ENCODE data around the gene GLOD4.
"Not testable (repeated sequence)": the region's sequence is repeated elsewhere in the genome, so short reads cannot be mapped to it uniquely, and the experiment has no call there.

Gene GLOD4, protein sequence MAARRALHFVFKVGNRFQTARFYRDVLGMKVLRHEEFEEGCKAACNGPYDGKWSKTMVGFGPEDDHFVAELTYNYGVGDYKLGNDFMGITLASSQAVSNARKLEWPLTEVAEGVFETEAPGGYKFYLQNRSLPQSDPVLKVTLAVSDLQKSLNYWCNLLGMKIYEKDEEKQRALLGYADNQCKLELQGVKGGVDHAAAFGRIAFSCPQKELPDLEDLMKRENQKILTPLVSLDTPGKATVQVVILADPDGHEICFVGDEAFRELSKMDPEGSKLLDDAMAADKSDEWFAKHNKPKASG

DNA sequence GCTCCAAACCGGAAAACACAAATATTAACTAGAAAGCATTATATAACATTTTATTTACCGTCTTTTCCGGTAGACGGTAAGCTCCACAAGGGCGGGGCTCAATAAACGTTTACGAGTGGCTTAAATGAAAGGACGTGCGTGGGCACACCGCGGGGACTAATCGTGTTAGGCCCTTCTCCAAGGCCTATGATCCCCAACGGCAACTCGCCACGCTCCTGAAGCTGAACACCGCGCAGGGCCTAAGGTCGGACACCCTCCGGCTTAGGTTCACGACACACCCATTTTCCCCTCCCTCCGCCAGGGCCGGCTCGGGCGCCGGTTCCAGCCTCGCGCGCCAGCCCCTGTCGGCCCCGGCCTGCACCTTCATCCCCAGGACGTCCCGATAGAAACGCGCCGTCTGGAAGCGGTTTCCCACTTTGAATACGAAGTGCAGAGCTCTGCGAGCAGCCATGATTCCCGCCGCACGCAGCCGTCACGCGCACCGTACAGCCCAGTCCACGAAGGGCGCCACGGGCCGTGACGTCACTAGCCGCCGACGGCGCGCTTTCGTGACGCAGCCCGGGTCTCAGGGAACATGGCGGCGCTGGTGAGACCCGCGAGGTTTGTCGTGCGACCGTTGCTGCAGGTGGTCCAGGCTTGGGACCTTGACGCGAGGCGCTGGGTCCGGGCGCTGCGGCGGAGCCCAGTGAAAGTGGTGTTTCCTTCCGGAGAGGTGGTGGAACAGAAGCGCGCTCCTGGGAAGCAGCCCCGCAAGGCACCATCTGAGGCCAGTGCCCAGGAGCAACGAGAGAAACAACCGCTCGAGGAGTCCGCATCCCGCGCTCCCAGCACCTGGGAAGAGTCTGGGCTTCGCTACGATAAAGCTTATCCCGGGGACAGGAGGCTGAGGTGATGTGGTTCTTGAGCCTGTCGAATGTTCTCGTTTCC lies at the start of gene GLOD4, which contains the start of gene MRM3:
TSS of gene GLOD4 (minus strand) at position 476 of the 927 bp plus-strand sequence. CDS start at position 451, 25 bp downstream.
TSS of gene MRM3 (plus strand) at position 549 of the 927 bp plus-strand sequence. CDS start at position 575, 26 bp downstream.
- DNase-seq = peak; percentile 84

DNA sequence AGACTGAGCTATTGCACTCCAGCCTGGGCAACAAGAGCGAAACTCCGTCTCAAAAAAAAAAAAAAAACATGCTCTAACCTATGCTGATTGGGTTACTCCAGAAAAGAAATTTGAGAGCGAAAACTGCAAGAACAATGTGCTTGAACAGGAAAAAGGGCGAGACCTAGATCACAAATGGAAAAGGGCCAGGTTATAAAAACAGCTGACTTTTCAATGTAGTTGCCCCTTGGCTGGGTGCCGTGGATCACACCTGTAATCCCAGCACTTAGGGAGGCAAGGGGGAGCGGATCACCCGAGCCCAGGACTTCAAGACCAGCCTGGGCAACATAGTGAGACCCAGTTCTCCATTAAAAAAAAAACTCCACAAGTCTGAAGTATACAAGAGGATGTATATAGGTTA lies 48.9 kb upstream of the GLOD4 start:
- DNase-seq = no peak

DNA sequence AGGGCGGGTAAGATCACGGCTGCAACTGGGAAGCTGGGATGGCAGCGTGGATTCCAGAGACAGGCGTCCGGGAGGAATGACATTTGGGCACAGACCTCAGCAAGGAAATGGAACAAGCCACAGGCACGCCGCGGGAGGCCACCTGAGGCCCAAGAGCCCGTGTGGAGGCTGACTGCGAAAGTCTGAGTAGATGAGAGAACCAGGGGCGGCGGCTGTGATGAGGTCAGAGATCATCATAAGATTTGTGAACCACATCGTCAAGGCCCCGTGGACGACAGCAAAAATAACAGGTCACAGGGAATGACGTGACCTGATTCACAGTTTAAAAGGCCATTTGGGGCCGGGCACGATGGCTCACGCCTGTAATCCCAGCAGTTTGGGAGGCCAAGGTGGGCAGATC lies 48.3 kb upstream of the GLOD4 start:
- no peak for DNase-seq

DNA sequence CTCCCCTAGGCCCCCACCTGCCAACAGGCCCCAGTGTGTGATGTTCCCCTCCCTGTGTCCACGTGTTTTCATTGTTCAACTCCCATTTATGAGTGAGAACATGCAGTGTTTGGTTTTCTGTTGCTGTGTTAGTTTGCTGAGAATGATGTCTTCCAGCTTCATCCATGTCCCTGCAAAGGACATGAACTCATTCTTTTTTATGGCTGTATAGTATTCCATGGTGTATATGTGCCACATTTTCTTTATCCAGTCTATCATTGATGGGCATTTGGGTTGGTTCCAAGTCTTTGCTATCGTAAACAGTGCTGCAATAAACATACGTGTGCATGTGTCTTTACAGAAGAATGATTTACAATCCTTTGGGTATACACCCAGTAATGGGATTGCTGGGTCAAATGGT lies 47.5 kb upstream of the GLOD4 start:
- not testable (repeated sequence) for DNase-seq

DNA sequence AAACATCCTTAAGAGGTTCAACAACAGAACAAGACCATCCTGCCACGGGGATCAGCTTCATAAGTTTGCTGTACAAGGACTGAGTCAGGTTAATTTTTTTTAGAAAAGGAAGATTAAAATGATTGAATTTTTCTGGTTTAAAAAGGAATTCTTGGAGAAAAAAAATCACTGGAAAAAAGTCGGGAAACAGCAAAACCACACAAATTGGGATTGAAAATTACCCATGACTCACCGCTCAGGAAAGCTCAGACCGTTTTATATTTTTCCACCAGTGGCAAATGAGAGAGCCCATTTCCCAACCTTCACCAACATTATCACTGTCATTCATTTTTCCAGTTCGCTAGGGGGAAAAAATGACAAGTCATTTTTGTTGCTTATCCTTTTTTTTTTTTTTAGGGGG lies 46.7 kb upstream of the GLOD4 start:
- no peak for DNase-seq

DNA sequence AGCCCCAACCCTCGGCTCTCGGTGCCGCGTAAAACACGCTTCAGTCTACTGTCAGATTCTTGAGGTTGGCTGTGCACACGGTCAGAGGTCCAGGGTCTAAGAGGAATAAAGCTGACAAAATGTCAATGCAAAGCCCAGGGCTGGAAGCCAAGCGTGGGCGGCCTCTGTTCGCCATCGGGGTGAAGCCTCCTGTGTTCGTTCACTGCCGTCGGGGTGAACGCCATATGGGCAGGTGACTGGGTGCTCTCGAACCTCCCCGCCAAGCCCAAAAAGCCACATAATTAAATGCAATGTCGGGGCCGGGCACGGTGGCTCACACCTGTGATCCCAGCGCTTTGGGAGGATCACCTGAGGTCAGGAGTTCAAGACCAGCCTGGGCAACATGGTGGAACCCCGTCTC lies 44.7 kb upstream of the GLOD4 start:
- DNase-seq = no peak

DNA sequence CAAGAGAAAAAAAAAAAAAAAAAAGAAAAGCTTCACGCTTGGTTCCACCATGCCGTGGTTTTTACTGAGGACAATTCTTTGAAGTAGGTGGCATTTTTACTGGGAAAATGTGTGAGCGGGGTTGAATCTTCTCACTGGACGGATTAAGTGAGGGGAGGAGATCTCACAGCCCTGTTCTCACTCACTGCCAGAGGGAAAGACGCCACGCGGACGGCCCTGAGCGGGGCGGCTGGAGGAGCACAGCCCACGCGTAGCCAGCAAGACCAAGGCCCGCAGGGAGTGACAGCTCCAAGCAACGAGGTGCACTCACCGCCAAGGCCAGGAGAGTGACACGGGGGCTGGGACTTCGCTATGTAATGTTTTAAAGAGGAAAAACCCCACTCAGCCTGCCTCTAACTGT lies 43.1 kb upstream of the GLOD4 start:
- DNase-seq = no peak

DNA sequence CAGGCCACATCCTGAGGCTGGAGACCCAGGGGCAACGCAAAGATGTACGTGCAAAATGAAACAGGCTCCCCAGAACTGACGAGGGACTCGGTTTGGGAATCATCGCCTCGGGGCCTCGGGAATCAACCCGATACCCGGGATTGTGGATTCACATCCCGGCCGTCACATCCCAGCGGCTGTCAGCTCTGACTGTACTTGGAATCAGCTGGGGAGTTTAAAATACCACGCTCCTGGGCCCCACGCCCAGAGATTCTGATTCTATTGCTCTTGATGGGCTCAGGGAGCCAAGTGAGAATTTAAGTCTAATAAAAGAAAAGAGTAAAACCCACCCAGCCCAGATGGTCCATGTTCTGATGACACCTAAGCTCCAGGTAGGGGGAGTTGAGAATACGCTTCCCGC lies 42.3 kb upstream of the GLOD4 start:
- DNase-seq = no peak

DNA sequence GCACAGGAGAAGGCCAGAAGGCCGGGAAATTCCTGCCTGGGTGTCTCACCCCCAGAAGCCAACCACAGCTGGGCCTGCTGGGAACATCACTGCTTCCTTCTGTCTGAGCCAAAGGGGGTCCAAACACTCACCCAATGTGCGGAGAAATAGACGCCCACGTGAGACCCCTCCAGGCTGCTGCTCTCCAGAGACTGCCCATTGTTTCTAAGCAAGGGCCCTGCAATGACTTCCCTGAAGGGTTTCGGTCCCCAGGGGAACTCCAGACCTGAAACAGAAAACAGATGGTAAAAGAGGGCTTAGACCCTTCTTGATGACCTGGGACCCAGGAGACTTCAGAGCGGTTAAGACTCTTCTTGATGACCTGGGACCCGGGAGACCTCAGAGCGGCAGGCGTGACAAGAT lies 41.4 kb upstream of the GLOD4 start:
- peak; percentile 55 for DNase-seq

DNA sequence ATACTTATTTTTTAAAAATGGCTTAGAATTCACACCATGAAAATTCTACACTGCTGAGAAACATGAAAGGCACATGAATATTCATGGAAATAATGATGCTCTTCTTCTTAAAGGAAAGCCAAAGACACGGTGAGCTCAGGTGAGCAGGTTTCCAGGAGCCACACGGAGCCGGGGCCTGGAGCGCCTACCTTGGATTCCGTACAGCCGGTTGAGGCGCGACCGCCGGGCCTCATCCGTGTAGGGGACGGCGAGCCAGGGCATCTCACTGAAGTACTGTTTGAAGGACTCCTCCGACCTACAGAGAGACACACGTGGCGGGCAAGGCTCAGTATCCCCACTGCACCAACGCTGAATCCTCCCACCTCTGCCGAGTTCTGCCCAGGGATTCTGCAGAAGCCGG lies 37.2 kb upstream of the GLOD4 start:
- DNase-seq = no peak

DNA sequence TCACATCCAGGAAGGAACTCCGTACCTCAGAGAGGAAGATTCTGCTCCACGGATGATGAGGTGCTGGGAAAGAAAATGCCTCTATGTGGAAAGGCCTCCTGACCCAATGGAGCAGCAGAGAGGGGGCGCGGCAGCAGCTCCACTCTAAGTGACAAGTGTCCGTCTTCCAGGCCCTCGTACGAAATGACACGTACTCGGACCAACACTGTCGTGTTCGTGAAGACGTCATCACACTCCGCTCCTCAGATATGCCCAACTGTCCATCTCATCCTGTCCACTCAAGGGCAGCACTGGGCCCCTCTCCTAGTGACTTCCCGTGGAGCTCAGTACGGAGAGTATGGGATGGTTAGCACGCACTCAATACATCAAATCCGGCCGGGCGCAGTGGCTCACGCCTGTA lies 32.3 kb upstream of the GLOD4 start:
- DNase-seq = no peak

DNA sequence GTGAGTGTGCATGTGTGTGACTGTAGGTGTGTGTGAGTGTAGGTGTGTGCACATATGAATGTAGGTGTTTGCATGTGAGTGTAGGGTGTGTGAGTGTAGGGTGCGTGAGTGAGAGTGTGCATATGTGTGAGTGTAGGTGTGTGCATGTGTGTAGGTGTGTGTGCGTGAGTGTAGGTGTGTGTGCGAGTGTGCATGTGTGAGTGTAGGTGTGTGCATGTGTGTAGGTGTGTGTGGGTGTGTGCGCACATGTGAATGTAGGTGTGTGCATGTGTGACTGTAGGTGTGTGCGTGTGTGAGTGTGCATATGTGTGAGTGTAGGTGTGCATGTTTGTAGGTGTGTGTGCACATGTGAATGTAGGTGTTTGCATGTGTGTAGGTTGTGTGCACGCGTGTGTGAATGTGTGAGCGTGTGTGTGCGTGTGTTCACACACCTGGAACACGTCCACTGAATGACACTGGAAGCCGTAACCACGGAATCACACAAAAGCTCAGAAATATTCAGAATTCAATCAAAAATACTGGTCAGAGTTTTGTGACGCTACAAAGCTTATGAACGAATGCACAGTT lies 30.6 kb upstream of the GLOD4 start:
- DNase-seq = no peak

DNA sequence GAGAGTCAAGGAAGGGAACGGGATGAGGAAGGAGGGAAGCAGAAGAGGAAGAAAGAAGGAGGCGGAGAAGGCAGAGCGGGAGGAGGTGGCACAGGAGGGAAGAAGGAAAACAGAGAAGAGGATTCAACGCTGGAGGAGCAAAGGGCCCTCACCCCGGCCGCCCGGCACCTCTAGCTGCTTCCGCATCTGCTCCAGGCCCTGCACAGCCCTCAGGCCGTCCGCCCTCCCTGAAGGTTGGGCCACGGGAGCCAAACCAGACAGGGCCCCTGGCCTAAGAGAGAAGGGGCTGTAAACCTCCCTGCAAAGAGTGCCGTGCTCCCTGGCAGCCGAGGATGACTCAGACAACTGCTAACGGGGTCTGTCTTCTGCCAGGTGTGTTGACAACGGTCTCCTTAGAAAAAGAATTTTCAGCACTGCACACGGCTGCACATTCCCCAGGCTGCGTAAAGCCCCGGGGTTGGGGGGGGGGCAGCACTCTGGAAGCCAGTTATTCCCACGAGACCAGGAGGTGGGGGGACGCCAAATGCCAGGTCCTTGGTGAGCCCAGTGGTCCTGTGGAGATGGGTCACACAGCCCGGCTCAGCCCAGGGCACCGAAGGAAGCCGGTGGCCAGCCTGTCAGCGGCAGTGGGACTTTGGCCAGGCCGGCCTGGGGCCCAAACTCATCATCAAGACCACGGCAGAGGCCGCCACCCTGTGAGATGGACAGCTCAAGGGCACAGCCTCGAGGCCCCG lies 29.1 kb upstream of the GLOD4 start:
- no peak for DNase-seq

DNA sequence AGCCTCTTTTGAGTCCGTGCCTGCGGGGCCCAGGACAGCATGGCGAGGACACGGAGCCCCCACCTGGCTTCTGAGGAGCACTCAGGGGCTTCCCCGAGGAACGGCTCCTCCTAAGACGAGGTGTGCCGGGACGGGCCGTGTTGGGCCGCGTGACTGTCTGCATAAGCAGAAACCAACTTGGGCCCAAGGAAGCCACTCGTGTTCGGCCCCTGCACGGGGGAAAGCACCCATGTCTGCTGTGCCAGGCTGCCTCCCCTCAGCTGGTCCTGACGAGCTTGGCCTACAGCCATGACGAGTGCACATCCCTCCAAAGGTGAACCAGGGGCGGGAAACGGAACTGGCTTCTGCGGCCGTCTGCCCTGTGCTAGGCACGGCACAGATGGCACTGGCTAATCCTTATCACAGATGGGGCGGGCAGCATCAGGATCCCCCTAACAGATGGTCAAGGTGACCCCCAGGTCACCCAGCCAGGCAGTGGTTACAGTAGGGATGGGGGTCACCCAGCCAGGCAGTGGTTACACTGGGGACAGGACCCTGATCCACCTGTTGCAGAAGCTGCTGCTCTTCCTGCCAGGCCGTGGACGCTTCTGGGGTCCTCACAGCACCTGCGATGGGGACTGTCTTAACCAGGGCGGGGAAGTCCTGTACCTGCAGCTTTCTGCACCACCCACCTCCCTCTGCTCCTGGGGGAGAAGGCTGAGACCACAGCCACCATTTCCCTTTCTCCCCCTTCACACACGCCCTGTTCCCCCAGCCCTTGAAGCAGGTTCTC lies 25.6 kb upstream of the GLOD4 start:
- no peak for DNase-seq

DNA sequence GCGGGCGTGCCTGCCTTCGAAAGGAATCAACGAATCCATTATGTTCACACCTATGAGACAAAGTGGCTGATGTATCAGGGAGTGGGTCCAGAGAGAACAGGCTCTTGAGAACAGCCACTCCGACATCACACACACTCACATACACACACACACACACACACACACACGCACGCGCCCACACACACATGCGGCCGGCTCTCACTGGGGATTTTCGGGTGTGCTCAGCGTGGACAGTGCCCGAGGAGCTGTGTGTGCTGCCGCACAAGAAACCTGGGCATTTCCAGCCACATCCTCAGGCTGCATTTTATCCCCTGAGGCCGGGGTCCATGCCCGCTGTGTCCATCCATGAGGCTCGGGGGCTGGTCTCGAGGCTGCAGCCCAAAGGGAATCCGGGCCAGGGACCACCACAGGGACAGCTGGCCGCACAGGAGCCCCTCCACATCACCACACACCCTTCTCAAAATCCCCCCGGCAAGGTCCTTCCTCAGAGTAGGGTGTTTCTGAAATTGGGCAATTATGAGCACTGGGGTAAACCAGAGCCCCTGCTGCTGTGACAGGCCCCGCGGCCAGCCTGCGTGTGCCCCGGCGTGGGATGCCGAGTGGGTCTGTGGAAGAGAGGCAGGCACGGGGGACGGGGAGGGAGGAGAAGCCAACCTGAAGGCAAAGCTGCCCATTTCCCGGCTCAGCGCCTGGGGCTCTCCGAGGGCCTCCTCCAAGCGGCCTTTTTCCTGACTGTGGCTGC lies 24.9 kb upstream of the GLOD4 start:
- DNase-seq = no peak

DNA sequence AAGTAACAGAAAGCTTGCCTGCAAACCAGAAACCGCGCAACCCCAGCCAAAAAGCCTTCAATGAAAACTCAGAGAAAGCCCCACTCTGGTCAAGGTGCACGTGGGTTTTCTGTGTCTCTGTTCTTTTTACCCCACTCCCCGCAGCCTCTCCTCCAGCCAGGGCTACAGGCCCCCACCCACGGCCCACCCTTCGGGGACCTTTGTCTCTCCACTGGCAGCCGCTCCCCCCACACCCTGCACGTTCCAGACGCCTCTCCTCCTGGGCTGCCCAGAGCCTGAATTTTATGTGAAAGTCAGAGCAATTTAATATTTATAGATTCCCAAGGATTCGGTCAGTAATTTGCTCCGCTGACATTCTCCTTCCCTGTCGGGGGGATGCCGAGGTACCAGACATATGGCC lies 24.3 kb upstream of the GLOD4 start:
- no peak for DNase-seq

DNA sequence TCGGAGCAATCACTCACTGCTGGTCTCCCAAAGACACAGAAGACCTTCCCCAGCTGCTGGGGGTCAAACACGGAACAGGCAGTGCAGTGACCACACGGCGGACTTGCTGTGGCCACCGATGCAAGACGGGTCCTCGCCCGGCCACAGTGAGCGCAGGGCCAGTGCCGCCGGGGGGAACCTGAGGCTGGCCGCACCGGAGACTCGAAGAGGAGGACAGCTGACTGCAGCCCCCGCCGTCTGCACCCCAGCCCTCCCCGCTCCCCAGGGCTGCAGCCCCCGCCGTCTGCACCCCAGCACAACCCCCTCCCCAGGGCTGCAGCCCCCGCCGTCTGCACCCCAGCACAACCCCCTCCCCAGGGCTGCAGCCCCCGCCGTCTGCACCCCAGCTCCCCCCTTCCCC lies 23.8 kb upstream of the GLOD4 start:
- not testable (repeated sequence) for DNase-seq

DNA sequence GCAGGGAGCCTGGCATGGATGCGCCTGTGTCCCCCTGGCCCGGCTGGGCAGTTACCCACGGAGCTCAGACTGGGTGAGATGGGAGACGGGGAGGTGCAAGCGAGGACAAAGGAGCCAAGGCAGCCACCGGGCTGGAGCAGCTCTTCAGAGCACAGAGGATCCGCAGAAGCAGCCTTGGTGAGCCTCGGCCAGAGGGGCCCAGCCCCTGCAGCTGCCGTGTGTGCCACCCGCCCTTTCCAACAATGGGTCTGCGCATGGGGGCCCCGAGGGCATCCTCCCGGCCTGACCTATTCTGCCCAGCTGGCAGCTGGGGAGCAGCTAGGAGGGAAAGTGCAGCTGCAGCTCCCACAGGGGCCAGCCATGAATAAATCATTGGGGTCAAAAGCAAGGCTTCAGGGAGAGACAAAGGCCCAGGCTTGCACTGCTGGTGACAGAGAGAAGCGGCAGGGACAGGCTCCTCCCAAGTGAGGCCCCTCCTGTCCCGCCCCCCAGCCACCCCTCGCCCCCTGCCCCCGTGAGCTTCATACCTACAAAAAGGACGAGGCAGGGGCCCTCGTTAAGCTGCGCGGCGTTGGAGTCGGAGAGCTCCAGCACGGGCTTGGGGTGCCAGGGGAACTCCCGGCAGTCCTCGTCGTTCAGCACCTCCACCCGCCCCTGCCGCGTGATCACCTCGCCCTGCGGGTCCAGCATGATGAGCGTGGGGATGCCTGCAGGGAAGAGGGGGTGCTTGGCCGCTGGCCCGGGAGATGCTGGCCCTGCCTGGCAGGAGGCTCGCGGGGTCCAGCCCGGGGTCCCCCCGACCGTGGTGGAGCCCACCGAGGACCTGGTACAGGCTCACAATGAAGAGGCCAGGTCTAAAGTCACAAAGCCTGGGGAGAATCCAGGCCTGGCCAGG lies 22.7 kb upstream of the GLOD4 start:
- DNase-seq = no peak

DNA sequence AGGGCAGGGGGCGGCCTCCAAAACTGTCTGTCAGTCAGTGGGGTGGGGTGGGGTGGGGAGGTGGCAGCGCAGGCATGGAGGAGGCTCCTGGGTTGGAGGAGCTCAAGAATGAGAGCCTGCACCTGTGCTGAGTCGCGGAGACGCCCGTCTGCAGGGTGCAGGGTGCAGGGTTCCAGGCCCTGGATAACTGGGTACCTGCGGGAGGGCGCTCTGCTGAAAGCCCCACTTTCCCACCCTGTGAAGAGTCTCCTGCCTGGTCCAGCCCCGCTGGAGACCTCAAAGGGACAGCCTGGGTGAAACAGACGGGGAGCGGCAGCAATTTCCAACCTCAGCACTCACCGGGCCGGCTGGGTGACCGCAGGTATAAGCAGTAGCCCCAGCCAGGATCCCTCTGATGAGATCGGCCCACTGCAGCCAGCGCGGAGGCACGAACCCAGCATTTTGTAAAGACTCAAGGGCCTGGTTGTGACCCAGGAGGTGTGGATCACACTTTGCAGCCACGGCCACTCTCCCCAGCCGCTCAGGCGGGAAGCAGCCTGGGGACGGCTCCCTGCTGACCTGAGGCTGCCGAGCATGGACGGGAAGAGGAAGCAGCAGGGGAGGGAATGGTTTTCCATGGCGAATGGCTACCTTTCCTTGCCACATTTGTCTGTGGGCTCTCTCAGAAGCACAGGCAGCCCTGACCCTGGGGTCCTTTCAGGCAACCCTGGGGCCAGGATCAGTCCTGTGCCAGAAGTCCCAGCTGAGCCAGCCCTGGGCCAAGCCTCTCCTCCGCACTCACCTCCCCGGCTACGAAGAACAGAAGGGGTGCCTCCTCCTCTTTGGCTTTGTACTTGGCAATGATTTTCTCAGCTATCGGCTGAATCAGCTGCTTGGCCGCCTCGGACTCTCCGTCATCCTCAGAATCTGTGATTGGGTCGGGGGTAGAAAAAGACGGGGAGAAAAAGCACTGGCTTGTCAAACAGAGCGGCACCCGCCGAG lies 21.1 kb upstream of the GLOD4 start:
- no peak for DNase-seq
